Stimulated activated CD4-positive, alpha-beta T cell treated with anti-CD3 and anti-CD28 coated beads, Interleukin-1b, Interleukin-23, amount 100 ng/mL, for 4 hours (primary cell): ENCODE results near the gene KEAP1.
"Not testable (repeated sequence)": the region's sequence is repeated elsewhere in the genome, so short reads cannot be mapped to it uniquely, and the experiment has no call there.

Experiments
- DNase-seq, 2 donors: peaks; one replicate each; pipeline ENCODE4 v3.0.0-alpha.2; 2020; ENCODE audit warnings: low read depth in 2 of 2

The KEAP1 gene

GRCh38 chr19:10497371-10497770 is 5.8 kb downstream of the KEAP1 start:
- no peak for DNase-seq

GRCh38 chr19:10491472-10492047 is 11.6 kb downstream of the KEAP1 start:
- no peak for DNase-seq

- no peak for DNase-seq
Measured at GRCh38 chr19:10486551-10486950, 16.6 kb downstream of the KEAP1 start.

GRCh38 chr19:10478903-10479384 is 24.2 kb downstream of the KEAP1 start:
- peak; percentile 81 to 84 for DNase-seq

- DNase-seq, result no peak
Measured at GRCh38 chr19:10478476-10478875, 24.7 kb downstream of the KEAP1 start.

GRCh38 chr19:10474962-10475451 is 28.1 kb downstream of the KEAP1 start:
- no peak for DNase-seq

GRCh38 chr19:10473192-10473591 is 30.0 kb downstream of the KEAP1 start:
- DNase-seq, result no peak

- no peak for DNase-seq
Measured at GRCh38 chr19:10471909-10472308, 31.2 kb downstream of the KEAP1 start.

GRCh38 chr19:10468133-10468532 is 35.0 kb downstream of the KEAP1 start:
- DNase-seq, result no peak

GRCh38 chr19:10467104-10467706 is 36.0 kb downstream of the KEAP1 start:
- no peak for DNase-seq

GRCh38 chr19:10464456-10464855 is 38.7 kb downstream of the KEAP1 start:
- DNase-seq, result no peak

- DNase-seq, result no peak
Measured at GRCh38 chr19:10462557-10462956, 40.6 kb downstream of the KEAP1 start.

GRCh38 chr19:10462042-10462441 is 41.1 kb downstream of the KEAP1 start:
- not testable (repeated sequence) for DNase-seq

- DNase-seq, result peak; percentile 78 to 80
Measured at GRCh38 chr19:10461047-10461949, 41.9 kb downstream of the KEAP1 start.

GRCh38 chr19:10460714-10461046 is 42.5 kb downstream of the KEAP1 start:
- DNase-seq, result no peak

- DNase-seq, result not testable (repeated sequence)
Measured at GRCh38 chr19:10458733-10459132, 44.4 kb downstream of the KEAP1 start.

GRCh38 chr19:10454267-10454666 is 48.9 kb downstream of the KEAP1 start:
- DNase-seq, result no peak

- no peak for DNase-seq
Measured at GRCh38 chr19:10453852-10454251, 49.3 kb downstream of the KEAP1 start.

GRCh38 chr19:10452726-10453618 is 50.2 kb downstream of the KEAP1 start:
- DNase-seq, result no peak

- no peak for DNase-seq
Measured at GRCh38 chr19:10450853-10451609, 52.1 kb downstream of the KEAP1 start.
